Measurements from ENCODE around the gene NIPBL. TPM values are rescaled to one million over a fixed set of nuclear protein-coding genes. Genes with fewer than 3 reads are reported as not detected.
A peak's percentile ranks its signal among the peaks of the same experiment; 100 is the strongest.

NIPBL gene
- total and polyA plus RNA-seq, 2 of the 8 experiments (the other 6 are each of a cell fraction or from before 2014, with no cell fraction given) = 21.1 to 53.5 TPM

GRCh38 chr5:36854402-36855140 is 22.0 kb upstream of the NIPBL start:
- H3K14ac ChIP-seq (ENCODE audit: insufficient read length) = no peak overlapping the region
- H2AFZ ChIP-seq (ENCODE audit: low read length) = peak overlapping the region; percentile 88; the same call in 1 of the 2 replicates
- H3K9ac ChIP-seq (replicated peaks in 1 of 4; ENCODE audit: extremely low read depth in 1 of 4, low read depth in 3 of 4, low read length in 3 of 4) = no peak overlapping the region
- no peaks in the 10 kb centered on the region for H3K27me3 ChIP-seq (replicated peaks in 1 of 4; ENCODE audit: control insufficient read depth in 3 of 4, extremely low read depth in 1 of 4, insufficient read depth in 3 of 4, low read length in 3 of 4)
- DNase-seq (ENCODE audit: low read depth in 1 of 2, low spot score in 2 of 2) = no peak
- no peak overlapping the region for H4K91ac ChIP-seq (replicated peaks; ENCODE audit: insufficient read length, low read length)
- H3K23ac ChIP-seq (ENCODE audit: insufficient read length) = no peak overlapping the region
- TF ChIP-seq SIX5 (IDR thresholded peaks at IDR 0.05; ENCODE audit: low read depth, low read length) (0 out of 2 replicates have a peak, but pooled peaks have one; percentile 2), SIN3A (conservative IDR thresholded peaks at IDR 0.05 in 1 of 2, IDR thresholded peaks at IDR 0.05 in 1 of 2; ENCODE audit: low read depth in 1 of 2, low read length in 2 of 2) (no peak), CHD1 (IDR thresholded peaks at IDR 0.05; ENCODE audit: low read depth, low read length) (peak; percentile 92), MAX (IDR thresholded peaks at IDR 0.05) (peak; percentile 62), KDM1A (IDR thresholded peaks at IDR 0.05; ENCODE audit: borderline replicate concordance, low read length) (no peak), SRF (IDR thresholded peaks at IDR 0.05; ENCODE audit: low read depth, low read length) (no peak), NANOG (IDR thresholded peaks at IDR 0.05; ENCODE audit: insufficient read depth, low read depth, low read length, poor library complexity, severe bottlenecking) (no peak), EZH2 (IDR thresholded peaks at IDR 0.05; ENCODE audit: low read depth, low read length, severe bottlenecking) (no peak), EP300 (IDR thresholded peaks at IDR 0.05; ENCODE audit: borderline replicate concordance in 1 of 2, low read depth in 2 of 2, low read length in 2 of 2) (peak in 1 of 2 experiments; percentile 99; a peak in 2 of 3 replicates), JUND (IDR thresholded peaks at IDR 0.05; ENCODE audit: low read length) (peak; percentile 93)
- no peak overlapping the region; the same call in 1 of the 2 replicates for H3K27ac ChIP-seq (ENCODE audit: low read depth, low read length)
- no peaks in the 10 kb centered on the region for H3K23me2 ChIP-seq (ENCODE audit: low read depth, low read length)
- H4K5ac ChIP-seq (ENCODE audit: insufficient read length, low read depth, low read length) = no peak overlapping the region
- no peak overlapping the region for H2AK5ac ChIP-seq (ENCODE audit: low read depth, low read length)
- no peak overlapping the region for H3K18ac ChIP-seq (ENCODE audit: extremely low read depth, low read length)
- no peaks in the 10 kb centered on the region for H4K20me1 ChIP-seq (replicated peaks in 1 of 2; ENCODE audit: control insufficient read depth in 1 of 2, insufficient read depth in 2 of 2, low read length in 2 of 2)
- H3K4ac ChIP-seq (replicated peaks; ENCODE audit: insufficient read length, low read depth, low read length) = no peak overlapping the region
- H2BK20ac ChIP-seq (ENCODE audit: low read length) = no peak overlapping the region
- FAIRE-seq = no peak
- no peaks in the 10 kb centered on the region for H3K79me1 ChIP-seq (ENCODE audit: low read depth, low read length)
- no peak overlapping the region for H2BK5ac ChIP-seq (ENCODE audit: low read depth, low read length)
- ChIA-PET POLR2A (ENCODE audit: partially characterized antibody) (interaction anchor here (0.7 to 1.8 kb wide), 4 partner anchors 21 to 110 kb away, joined by 3 to 8 read pairs (median 4); partner anchors contain the start of gene NIPBL), CTCF (ENCODE audit: partially characterized antibody) (interaction anchor here (0.8 to 4.2 kb wide), 11 partner anchors 10 to 151 kb away, joined by 3 to 22 read pairs (median 4); no protein-coding TSS in a partner anchor)
- H2BK12ac ChIP-seq (ENCODE audit: low read depth, low read length) = no peak overlapping the region
- H3K4me2 ChIP-seq (ENCODE audit: insufficient read depth in 1 of 2, low read depth in 2 of 2, low read length in 2 of 2) = peak overlapping the region; percentile 9; a peak in 1 of 4 replicates
- H3K4me1 ChIP-seq (replicated peaks in 1 of 4; ENCODE audit: control insufficient read depth in 3 of 4, insufficient read depth in 4 of 4, low read length in 3 of 4) = 0 out of 7 replicates have a peak, but pooled peaks cover 0 to 4% (median 0%) of the 10 kb centered on the region in 4 experiments
- peak overlapping the region; percentile 77; the same call in 1 of the 2 replicates for H4K8ac ChIP-seq (ENCODE audit: extremely low read depth, insufficient read depth, low read length)
- H2BK120ac ChIP-seq (replicated peaks; ENCODE audit: low read depth, low read length) = no peak overlapping the region
- peak overlapping the region in 1 of 4 experiments; percentile 6; a peak in 1 of 8 replicates for H3K4me3 ChIP-seq (ENCODE audit: extremely low read depth in 1 of 4, insufficient read depth in 2 of 4, low read depth in 3 of 4, low read length in 4 of 4)
- no peak overlapping the region for H3K56ac ChIP-seq (replicated peaks; ENCODE audit: insufficient read length, low read depth, low read length)
- H3K9me3 ChIP-seq (ENCODE audit: insufficient read depth in 2 of 2, low read depth in 1 of 2, low read length in 1 of 2) = no peaks in the 10 kb centered on the region
- WGBS, 2 experiments (ENCODE audit: extremely low coverage in 1 of 2, insufficient coverage in 1 of 2, insufficient read length in 1 of 2, insufficient replicate concordance in 2 of 2, low coverage in 1 of 2, low lambda C conversion rate in 2 of 2, missing lambda C conversion rate in 1 of 2) = 68% methylated on average over 16 of the region's 16 CpGs; no CpG with 5 or more reads in 1 of the 2 experiments
- peaks cover 0 to 2% (median 0%) of the 10 kb centered on the region in 4 experiments; a peak in 1 of 8 replicates for H3K36me3 ChIP-seq (ENCODE audit: control insufficient read depth in 2 of 4, insufficient read depth in 4 of 4, low read length in 3 of 4)
- no peak overlapping the region for H2BK15ac ChIP-seq (ENCODE audit: low read length)
- H3K79me2 ChIP-seq (ENCODE audit: control insufficient read depth in 1 of 2, insufficient read depth in 2 of 2, low read length in 2 of 2) = no peaks in the 10 kb centered on the region

All from H1 (cell line).